Loucy (cell line): ENCODE measurements around the gene CNNM1.

Experiments
- EZH2phosphoT487 ChIP-seq: fragments of 200-600 bp; IDR thresholded peaks from 2 replicates; pipeline ENCODE4 v1.6.1; 2018; ENCODE audit warnings: antibody characterized with exemption, mild to moderate bottlenecking, moderate library complexity, borderline replicate concordance
- TF ChIP-seq, protein P1 (sequence below): fragments of 200-600 bp; sonication (generic); conservative IDR thresholded peaks from 2 replicates; pipeline ENCODE4 v1.5.1; 2014; ENCODE audit warnings: mild to moderate bottlenecking, antibody characterized with exemption, low read length

GRCh38 chr10:99425204-99425603 is 96.0 kb downstream of the CNNM1 start:
- TF ChIP-seq, protein P1, sequence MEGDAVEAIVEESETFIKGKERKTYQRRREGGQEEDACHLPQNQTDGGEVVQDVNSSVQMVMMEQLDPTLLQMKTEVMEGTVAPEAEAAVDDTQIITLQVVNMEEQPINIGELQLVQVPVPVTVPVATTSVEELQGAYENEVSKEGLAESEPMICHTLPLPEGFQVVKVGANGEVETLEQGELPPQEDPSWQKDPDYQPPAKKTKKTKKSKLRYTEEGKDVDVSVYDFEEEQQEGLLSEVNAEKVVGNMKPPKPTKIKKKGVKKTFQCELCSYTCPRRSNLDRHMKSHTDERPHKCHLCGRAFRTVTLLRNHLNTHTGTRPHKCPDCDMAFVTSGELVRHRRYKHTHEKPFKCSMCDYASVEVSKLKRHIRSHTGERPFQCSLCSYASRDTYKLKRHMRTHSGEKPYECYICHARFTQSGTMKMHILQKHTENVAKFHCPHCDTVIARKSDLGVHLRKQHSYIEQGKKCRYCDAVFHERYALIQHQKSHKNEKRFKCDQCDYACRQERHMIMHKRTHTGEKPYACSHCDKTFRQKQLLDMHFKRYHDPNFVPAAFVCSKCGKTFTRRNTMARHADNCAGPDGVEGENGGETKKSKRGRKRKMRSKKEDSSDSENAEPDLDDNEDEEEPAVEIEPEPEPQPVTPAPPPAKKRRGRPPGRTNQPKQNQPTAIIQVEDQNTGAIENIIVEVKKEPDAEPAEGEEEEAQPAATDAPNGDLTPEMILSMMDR, result no peak
- TF ChIP-seq EZH2phosphoT487, result no peak
